ENCODE data around the gene VAV3.

The VAV3 gene

GRCh38 chr1:107640207-107640606, 324.8 kb downstream of the VAV3 start:
- no peak for DNase-seq (ENCODE audit: low spot score)

- DNase-seq (ENCODE audit: low spot score) = no peak
Observed at GRCh38 chr1:107637101-107637500, 327.9 kb downstream of the VAV3 start.

- DNase-seq (ENCODE audit: low spot score) = no peak
Observed at GRCh38 chr1:107633596-107633995, 331.4 kb downstream of the VAV3 start.

- DNase-seq (ENCODE audit: low spot score) = peak; percentile 13
Observed at GRCh38 chr1:107626073-107626796, 338.7 kb downstream of the VAV3 start.

GRCh38 chr1:107625405-107626029, 339.5 kb downstream of the VAV3 start:
- no peak for DNase-seq (ENCODE audit: low spot score)

GRCh38 chr1:107623431-107623830, 341.5 kb downstream of the VAV3 start:
- DNase-seq (ENCODE audit: low spot score) = no peak

- DNase-seq (ENCODE audit: low spot score) = peak; percentile 40
Observed at GRCh38 chr1:107622966-107623365, 342.0 kb downstream of the VAV3 start.

GRCh38 chr1:107622535-107622934, 342.4 kb downstream of the VAV3 start:
- no peak for DNase-seq (ENCODE audit: low spot score)

GRCh38 chr1:107620753-107621152, 344.2 kb downstream of the VAV3 start:
- DNase-seq (ENCODE audit: low spot score) = no peak

GRCh38 chr1:107618539-107618938, 346.4 kb downstream of the VAV3 start:
- no peak for DNase-seq (ENCODE audit: low spot score)

GRCh38 chr1:107617921-107618320, 347.1 kb downstream of the VAV3 start:
- DNase-seq (ENCODE audit: low spot score) = no peak

- DNase-seq (ENCODE audit: low spot score) = no peak
Observed at GRCh38 chr1:107617456-107617855, 347.5 kb downstream of the VAV3 start.

GRCh38 chr1:107609808-107610207, 355.2 kb downstream of the VAV3 start:
- no peak for DNase-seq (ENCODE audit: low spot score)

GRCh38 chr1:107604825-107605224, 360.2 kb downstream of the VAV3 start:
- no peak for DNase-seq (ENCODE audit: low spot score)

- no peak for DNase-seq (ENCODE audit: low spot score)
Observed at GRCh38 chr1:107600607-107601160, 364.3 kb downstream of the VAV3 start.

- no peak for DNase-seq (ENCODE audit: low spot score)
Observed at GRCh38 chr1:107599220-107599619, 365.8 kb downstream of the VAV3 start.

- DNase-seq (ENCODE audit: low spot score) = no peak
Observed at GRCh38 chr1:107597290-107597689, 367.7 kb downstream of the VAV3 start.

- peak; percentile 12 for DNase-seq (ENCODE audit: low spot score)
Observed at GRCh38 chr1:107594536-107594935, 370.4 kb downstream of the VAV3 start.

- DNase-seq (ENCODE audit: low spot score) = no peak
Observed at GRCh38 chr1:107593501-107594209, 371.3 kb downstream of the VAV3 start.

GRCh38 chr1:107590900-107591622, 373.9 kb downstream of the VAV3 start:
- DNase-seq (ENCODE audit: low spot score) = no peak

- no peak for DNase-seq (ENCODE audit: low spot score)
Observed at GRCh38 chr1:107590087-107590486, 374.9 kb downstream of the VAV3 start.

- no peak for DNase-seq (ENCODE audit: low spot score)
Observed at GRCh38 chr1:107588321-107588720, 376.7 kb downstream of the VAV3 start.
